HG03521 (cell line): Measurements from ENCODE around the gene ROBO2.

ENCODE experiments used
- ATAC-seq: cut with Tn5 transposase; IDR thresholded peaks from one replicate; pipeline ENCODE4 v1.9.1; 2021; ENCODE audit warnings: mild to moderate bottlenecking, moderate library complexity; ENCODE audit not compliant: unreplicated experiment

ROBO2 gene

GRCh38 chr3:77648664-77649063 is 608.8 kb downstream of the ROBO2 start:
- ATAC-seq = no peak

- no peak for ATAC-seq
Measured at GRCh38 chr3:77652624-77653023, 612.7 kb downstream of the ROBO2 start.

GRCh38 chr3:77655396-77655795 is 615.5 kb downstream of the ROBO2 start:
- no peak for ATAC-seq

GRCh38 chr3:77660718-77661117 is 620.8 kb downstream of the ROBO2 start:
- no peak for ATAC-seq

GRCh38 chr3:77667901-77668300 is 628.0 kb downstream of the ROBO2 start:
- ATAC-seq = no peak

- no peak for ATAC-seq
Measured at GRCh38 chr3:77668376-77668775, 628.5 kb downstream of the ROBO2 start.

GRCh38 chr3:77672016-77672415 is 632.1 kb downstream of the ROBO2 start:
- no peak for ATAC-seq

- ATAC-seq = no peak
Measured at GRCh38 chr3:77682162-77682561, 642.3 kb downstream of the ROBO2 start.

- ATAC-seq = no peak
Measured at GRCh38 chr3:77684115-77684514, 644.2 kb downstream of the ROBO2 start.

- ATAC-seq = no peak
Measured at GRCh38 chr3:77685713-77686112, 645.8 kb downstream of the ROBO2 start.

GRCh38 chr3:77686560-77686959 is 646.7 kb downstream of the ROBO2 start:
- no peak for ATAC-seq

GRCh38 chr3:77687545-77687944 is 647.6 kb downstream of the ROBO2 start:
- no peak for ATAC-seq

GRCh38 chr3:77690284-77690845 is 650.5 kb downstream of the ROBO2 start:
- no peak for ATAC-seq

GRCh38 chr3:77693147-77693546 is 653.2 kb downstream of the ROBO2 start:
- ATAC-seq = no peak

GRCh38 chr3:77699125-77699691 is 659.3 kb downstream of the ROBO2 start:
- no peak for ATAC-seq
